RWPE2 (cell line): ENCODE measurements around the gene SATB1.

ENCODE experiments used
- ATAC-seq: fragments of 200-7000 bp; cut with Tn5 transposase; 3 replicates; pipeline ENCODE4 v1.9.1; 2021; ENCODE audit warnings: low read depth
- DNase-seq: peaks from one replicate; pipeline ENCODE4 v3.0.0-alpha.2; 2020; ENCODE audit warnings: low spot score
- H3K27ac ChIP-seq: fragments of 450-650 bp; 2 replicates; pipeline ENCODE4 v1.5.1; 2017; ENCODE audit warnings: mild to moderate bottlenecking; ENCODE audit not compliant: poor library complexity, severe bottlenecking
- H3K27me3 ChIP-seq: fragments of 250-450 bp; sonication (Bioruptor Pico); 2 replicates; pipeline ENCODE4 v1.5.1; 2021; ENCODE audit warnings: mild to moderate bottlenecking, moderate library complexity; ENCODE audit not compliant: insufficient read depth, poor library complexity, severe bottlenecking
- H3K36me3 ChIP-seq: fragments of 250-450 bp; sonication (Bioruptor Pico); 2 replicates; pipeline ENCODE4 v1.5.1; 2020; ENCODE audit warnings: low read depth, mild to moderate bottlenecking, moderate library complexity
- H3K4me1 ChIP-seq: fragments of 250-450 bp; sonication (Bioruptor Pico); 2 replicates; pipeline ENCODE4 v1.5.1; 2021; ENCODE audit warnings: mild to moderate bottlenecking, moderate library complexity; ENCODE audit not compliant: insufficient read depth, poor library complexity, severe bottlenecking
- H3K4me3 ChIP-seq: fragments of 250-450 bp; sonication (Bioruptor Pico); 2 replicates; pipeline ENCODE4 v1.5.1; 2021; ENCODE audit warnings: mild to moderate bottlenecking, moderate library complexity; ENCODE audit not compliant: severe bottlenecking
- H3K9me3 ChIP-seq: fragments of 250-450 bp; sonication (Bioruptor Pico); 2 replicates; pipeline ENCODE4 v1.5.1; 2021; ENCODE audit warnings: mild to moderate bottlenecking, moderate library complexity; ENCODE audit not compliant: severe bottlenecking
- CTCF ChIP-seq: fragments of 450-650 bp; IDR thresholded peaks from one replicate; pipeline ENCODE4 v1.5.1; 2017; ENCODE audit warnings: mild to moderate bottlenecking, moderate library complexity; ENCODE audit not compliant: poor library complexity, severe bottlenecking

The SATB1 gene

GRCh38 chr3:18363338-18363737 lies 61.8 kb downstream of the SATB1 start:
- H3K27ac ChIP-seq, result no peak overlapping the region
- TF ChIP-seq CTCF, result no peak
- no peak for DNase-seq

DNA sequence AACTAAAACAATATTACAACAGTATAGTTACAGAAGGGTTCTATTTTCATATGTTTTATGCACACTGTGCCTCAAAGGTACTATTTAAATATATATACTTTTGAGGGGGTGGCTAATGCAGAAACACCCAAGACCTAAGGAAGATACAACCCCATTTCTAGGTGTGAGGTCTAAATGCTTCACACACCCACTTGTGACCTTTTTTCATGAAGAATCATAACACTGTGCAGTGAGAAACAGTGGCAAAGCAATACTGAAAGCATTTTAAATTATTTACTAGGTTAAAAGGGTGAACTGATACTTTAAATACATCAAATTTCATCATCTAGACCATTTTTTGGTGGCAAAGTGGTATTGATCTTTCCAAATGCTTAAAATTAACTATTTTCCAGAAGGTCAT lies 67.4 kb downstream of the SATB1 start:
- Histone ChIP-seq H3K36me3 (no peaks in the 10 kb centered on the region), H3K4me3 (no peak overlapping the region), H3K27me3 (no peaks in the 10 kb centered on the region), H3K9me3 (no peaks in the 10 kb centered on the region), H3K4me1 (no peaks in the 10 kb centered on the region), H3K27ac (no peak overlapping the region)
- DNase-seq (no peak), ATAC-seq (no peak)
- no peak for TF ChIP-seq CTCF

More at GRCh38 chr3:18363338-18363737, 61.8 kb downstream of the SATB1 start:
- Histone ChIP-seq H3K36me3 (no peaks in the 10 kb centered on the region), H3K27me3 (no peaks in the 10 kb centered on the region), H3K9me3 (no peaks in the 10 kb centered on the region), H3K4me1 (no peaks in the 10 kb centered on the region), H3K4me3 (no peak overlapping the region)
- ATAC-seq, result no peak

GRCh38 chr3:18355832-18356231 lies 69.3 kb downstream of the SATB1 start:
- Histone ChIP-seq H3K4me3 (no peak overlapping the region), H3K27ac (no peak overlapping the region), H3K36me3 (no peaks in the 10 kb centered on the region), H3K27me3 (no peaks in the 10 kb centered on the region), H3K9me3 (no peaks in the 10 kb centered on the region), H3K4me1 (no peaks in the 10 kb centered on the region)
- DNase-seq (no peak), ATAC-seq (no peak)
- TF ChIP-seq CTCF, result no peak

DNA sequence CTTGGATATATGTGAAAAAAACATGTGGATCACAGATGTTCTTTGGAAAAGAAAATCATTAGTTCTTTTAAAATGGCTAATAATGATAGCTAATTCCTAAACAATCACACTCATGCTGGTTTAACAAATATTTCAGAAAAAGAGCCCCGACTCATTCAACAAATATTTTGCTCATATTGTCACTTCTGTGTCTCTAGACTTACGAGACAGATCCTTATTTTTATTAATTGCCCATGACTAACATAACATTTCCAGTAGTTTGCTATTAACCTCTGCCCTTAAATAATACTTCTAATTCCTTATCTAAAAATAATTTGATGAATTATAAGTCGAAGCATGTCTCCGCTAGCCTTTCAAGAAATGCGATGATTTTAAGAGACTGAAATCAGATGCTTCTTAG lies 70.4 kb downstream of the SATB1 start:
- no peak for DNase-seq
- H3K9me3 ChIP-seq, result no peaks in the 10 kb centered on the region
- no peaks in the 10 kb centered on the region for H3K4me1 ChIP-seq
- no peaks in the 10 kb centered on the region for H3K36me3 ChIP-seq
- no peak overlapping the region for H3K4me3 ChIP-seq
- no peak overlapping the region for H3K27ac ChIP-seq
- H3K27me3 ChIP-seq, result no peaks in the 10 kb centered on the region
- no peak for TF ChIP-seq CTCF
- no peak for ATAC-seq

DNA sequence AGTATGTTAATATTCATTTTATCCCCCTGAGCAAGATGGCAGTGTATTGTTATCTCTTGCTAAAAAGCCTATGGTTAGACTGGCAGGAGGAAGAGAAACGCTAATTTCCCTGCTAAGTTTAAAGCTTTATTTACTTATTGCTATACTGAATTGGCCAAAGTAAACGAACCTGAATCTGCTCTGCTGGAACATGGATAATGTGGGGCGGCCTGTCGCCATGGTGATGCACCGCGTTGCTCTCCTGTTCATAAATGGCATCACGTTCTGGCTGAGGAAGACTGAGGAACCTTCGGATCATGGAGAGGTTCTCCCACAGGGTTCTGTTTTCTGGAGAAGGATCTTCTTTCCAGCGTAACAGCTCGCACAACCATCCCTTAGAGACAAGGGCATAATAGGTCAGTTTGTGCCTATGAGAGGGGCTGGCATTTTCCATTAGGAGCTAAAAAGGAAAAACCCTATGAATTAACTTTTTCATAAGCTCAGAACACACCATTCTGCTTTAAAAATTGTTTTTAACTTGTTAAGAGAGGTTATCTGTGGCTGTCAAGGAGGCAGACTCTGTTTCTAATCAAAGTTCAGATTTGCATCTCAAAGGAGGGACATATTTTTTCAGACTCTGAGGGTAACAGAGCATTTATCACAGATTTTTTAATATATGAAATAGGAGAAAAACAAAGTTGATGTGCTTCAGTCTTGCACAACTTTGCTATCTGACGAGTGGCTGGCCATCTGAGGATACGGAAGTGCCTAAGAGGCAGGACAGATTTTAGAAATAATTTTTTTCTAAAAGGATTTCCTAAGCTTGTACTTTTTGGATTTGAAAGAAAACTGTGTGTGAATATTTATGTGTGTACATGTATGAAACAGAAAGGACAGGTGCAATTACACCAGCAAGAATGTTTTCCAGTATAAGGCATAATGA lies 73.1 kb downstream of the SATB1 start:
- Histone ChIP-seq H3K4me3 (no peak overlapping the region), H3K36me3 (no peaks in the 10 kb centered on the region), H3K27ac (no peak overlapping the region), H3K9me3 (no peaks in the 10 kb centered on the region), H3K4me1 (no peaks in the 10 kb centered on the region), H3K27me3 (no peaks in the 10 kb centered on the region)
- DNase-seq, result no peak
- no peak for ATAC-seq
- TF ChIP-seq CTCF, result no peak
